Panc1 (cell line): ENCODE results near the gene BST2. TPM values are rescaled to one million over a fixed set of nuclear protein-coding genes. Genes with fewer than 3 reads are reported as not detected.

ENCODE experiments used
- ATAC-seq: fragments of 200-7000 bp; cut with Tn5 transposase; 2 replicates; pipeline ENCODE4 v1.9.1; 2020; ENCODE audit warnings: mild to moderate bottlenecking, moderate library complexity
- BruUV-seq: library from RNA; stranded (reverse); fragments of 400-500 nt; replicated peaks from 2 replicates; lab custom pipeline; 2021; lab: Mats Ljungman, UMichigan
- CTCF ChIA-PET: fragments of 300-600 bp; sonication (Branson Sonifier 250); formaldehyde crosslinking; loops from one replicate; lab custom pipeline; 2022; ENCODE audit warnings: antibody characterized with exemption; lab: Charles Lee
- POLR2A ChIA-PET: fragments of 300-600 bp; sonication (Branson Sonifier 250); formaldehyde crosslinking; loops from one replicate; lab custom pipeline; 2022; ENCODE audit warnings: antibody characterized with exemption; lab: Charles Lee
- DNase-seq: peaks from one replicate; pipeline ENCODE4 v3.0.0-alpha.2; 2010; ENCODE audit warnings: low read depth, low spot score
- H3K27ac ChIP-seq: 2 replicates; pipeline ENCODE4 v1.5.1; 2011; ENCODE audit warnings: mild to moderate bottlenecking, low read length, inconsistent platforms
- H3K27me3 ChIP-seq: fragments of 200-500 bp; sonication (Bioruptor generic); 2 replicates; pipeline ENCODE4 v1.6.0; 2014; ENCODE audit warnings: low read length, inconsistent platforms; ENCODE audit not compliant: control insufficient read depth, insufficient read depth
- H3K36me3 ChIP-seq: fragments of 200-500 bp; sonication (Bioruptor generic); 2 replicates; pipeline ENCODE4 v1.5.1; 2014; ENCODE audit warnings: inconsistent platforms, mild to moderate bottlenecking, low read length, moderate library complexity; ENCODE audit not compliant: control insufficient read depth, insufficient read depth
- H3K4me1 ChIP-seq: 2 replicates; pipeline ENCODE4 v1.5.1; 2011; ENCODE audit warnings: inconsistent platforms, mild to moderate bottlenecking, low read length, moderate library complexity; ENCODE audit not compliant: control insufficient read depth, insufficient read depth
- H3K4me3 ChIP-seq, 2 experiments: 2 replicates each; pipeline ENCODE4 v1.5.1; 2011 to 2012; ENCODE audit warnings: low read depth in 2 of 2, low read length in 2 of 2, mild to moderate bottlenecking in 2 of 2, inconsistent platforms in 1 of 2, moderate library complexity in 1 of 2
- H3K9me3 ChIP-seq: fragments of 200-500 bp; sonication (Bioruptor generic); 2 replicates; pipeline ENCODE4 v1.5.1; 2014; ENCODE audit warnings: low read depth, mild to moderate bottlenecking, inconsistent platforms, low read length, moderate library complexity; ENCODE audit not compliant: control insufficient read depth, insufficient read depth
- CTCF ChIP-seq: fragments of 450-650 bp; IDR thresholded peaks from 2 replicates; pipeline ENCODE4 v1.5.1; 2017; ENCODE audit warnings: mild to moderate bottlenecking
- POLR2AphosphoS5 ChIP-seq: IDR thresholded peaks from 2 replicates; pipeline ENCODE4 v1.6.1; 2012; ENCODE audit warnings: mild to moderate bottlenecking, low read depth, low read length, moderate library complexity
- REST ChIP-seq, 2 experiments: IDR thresholded peaks; 2 replicates each; pipeline ENCODE4 v1.6.1; 2011 to 2012; ENCODE audit warnings: low read depth in 2 of 2, control low read depth in 1 of 2, low read length in 1 of 2, mild to moderate bottlenecking in 1 of 2, moderate library complexity in 1 of 2; ENCODE audit not compliant: insufficient read depth in 1 of 2
- SIN3A ChIP-seq: IDR thresholded peaks from 2 replicates; pipeline ENCODE4 v1.6.1; 2012; ENCODE audit warnings: low read depth, mild to moderate bottlenecking, low read length, moderate library complexity, borderline replicate concordance; ENCODE audit not compliant: insufficient read depth
- TCF7L2 ChIP-seq: IDR thresholded peaks from 2 replicates; pipeline ENCODE4 v1.6.1; 2011; ENCODE audit warnings: mild to moderate bottlenecking, low read depth, low read length, inconsistent platforms
- in situ Hi-C: cut with HindIII; loops from 2 replicates; pipeline ENCODE4 v1.10.0; 2016; ENCODE audit warnings: low sequenced_read_pairs, low pct_unique_long_range_greater_than_20kb
- intact Hi-C: fragments of 100-400 bp; cut with micrococcal nuclease; formaldehyde crosslinking; loops from one replicate; pipeline ENCODE4 v1.10.0; 2022; ENCODE audit not compliant: unreplicated experiment
- total RNA-seq: library from RNA; stranded (reverse); gene quantifications from one replicate; pipeline ENCODE4 v1.2.1, GENCODE V29; 2021; ENCODE audit not compliant: unreplicated experiment

The BST2 gene
- total RNA-seq, 1 experiment from 2014 or later, result 11.8 TPM

- BruUV-seq, result no TSS peak
- in situ Hi-C loops, result no loop called here
- CTCF ChIA-PET, result interaction anchor here (0.7 kb wide), 1 partner anchor 57 kb away, joined by 3 read pairs; no protein-coding TSS in a partner anchor
- intact Hi-C loops, result no loop called here
- no peak overlapping the region for H3K4me3 ChIP-seq
- TF ChIP-seq POLR2AphosphoS5 (no peak), SIN3A (no peak), TCF7L2 (no peak), CTCF (no peak)
- DNase-seq (no peak), ATAC-seq (no peak)
- POLR2A ChIA-PET, result no interaction called here
- H3K36me3 ChIP-seq, result no peaks in the 10 kb centered on the region
- no peaks in the 10 kb centered on the region for H3K9me3 ChIP-seq
- H3K27ac ChIP-seq, result no peak overlapping the region
- no peaks in the 10 kb centered on the region for H3K4me1 ChIP-seq
- H3K27me3 ChIP-seq, result no peaks in the 10 kb centered on the region
Measured at GRCh38 chr19:17411801-17412200, 6.4 kb upstream of the BST2 start.

GRCh38 chr19:17409990-17410389, 4.6 kb upstream of the BST2 start:
- no peaks in the 10 kb centered on the region for H3K36me3 ChIP-seq
- no peaks in the 10 kb centered on the region for H3K27me3 ChIP-seq
- no peak overlapping the region for H3K27ac ChIP-seq
- peaks cover 12% of the 10 kb centered on the region; the same call in 1 of the 2 replicates for H3K4me1 ChIP-seq
- TF ChIP-seq POLR2AphosphoS5 (no peak), REST (IDR thresholded peaks at IDR 0.05; ENCODE audit: insufficient read depth in 1 of 2, low read depth in 2 of 2, low read length in 1 of 2) (no peak), SIN3A (no peak), TCF7L2 (no peak), CTCF (no peak)
- ATAC-seq (no peak), DNase-seq (no peak)
- in situ Hi-C loops, result no loop called here
- H3K9me3 ChIP-seq, result no peaks in the 10 kb centered on the region
- no TSS peak for BruUV-seq
- intact Hi-C loops, result no loop called here
- CTCF ChIA-PET, result interaction anchor here (0.6 kb wide), 1 partner anchor 415 kb away, joined by 11 read pairs; no protein-coding TSS in a partner anchor
- no peak overlapping the region for H3K4me3 ChIP-seq
- POLR2A ChIA-PET, result no interaction called here
